Stimulated activated CD4-positive, alpha-beta T cell treated with anti-CD3 and anti-CD28 coated beads, Interleukin-1b, Interleukin-23, amount 100 ng/mL, for 4 hours (primary cell): ENCODE data around the gene SLC9A4.

ENCODE experiments used
- DNase-seq, 2 donors: peaks; one replicate each; pipeline ENCODE4 v3.0.0-alpha.2; 2020; ENCODE audit warnings: low read depth in 2 of 2

SLC9A4 gene, protein sequence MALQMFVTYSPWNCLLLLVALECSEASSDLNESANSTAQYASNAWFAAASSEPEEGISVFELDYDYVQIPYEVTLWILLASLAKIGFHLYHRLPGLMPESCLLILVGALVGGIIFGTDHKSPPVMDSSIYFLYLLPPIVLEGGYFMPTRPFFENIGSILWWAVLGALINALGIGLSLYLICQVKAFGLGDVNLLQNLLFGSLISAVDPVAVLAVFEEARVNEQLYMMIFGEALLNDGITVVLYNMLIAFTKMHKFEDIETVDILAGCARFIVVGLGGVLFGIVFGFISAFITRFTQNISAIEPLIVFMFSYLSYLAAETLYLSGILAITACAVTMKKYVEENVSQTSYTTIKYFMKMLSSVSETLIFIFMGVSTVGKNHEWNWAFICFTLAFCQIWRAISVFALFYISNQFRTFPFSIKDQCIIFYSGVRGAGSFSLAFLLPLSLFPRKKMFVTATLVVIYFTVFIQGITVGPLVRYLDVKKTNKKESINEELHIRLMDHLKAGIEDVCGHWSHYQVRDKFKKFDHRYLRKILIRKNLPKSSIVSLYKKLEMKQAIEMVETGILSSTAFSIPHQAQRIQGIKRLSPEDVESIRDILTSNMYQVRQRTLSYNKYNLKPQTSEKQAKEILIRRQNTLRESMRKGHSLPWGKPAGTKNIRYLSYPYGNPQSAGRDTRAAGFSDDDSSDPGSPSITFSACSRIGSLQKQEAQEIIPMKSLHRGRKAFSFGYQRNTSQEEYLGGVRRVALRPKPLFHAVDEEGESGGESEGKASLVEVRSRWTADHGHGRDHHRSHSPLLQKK

DNA sequence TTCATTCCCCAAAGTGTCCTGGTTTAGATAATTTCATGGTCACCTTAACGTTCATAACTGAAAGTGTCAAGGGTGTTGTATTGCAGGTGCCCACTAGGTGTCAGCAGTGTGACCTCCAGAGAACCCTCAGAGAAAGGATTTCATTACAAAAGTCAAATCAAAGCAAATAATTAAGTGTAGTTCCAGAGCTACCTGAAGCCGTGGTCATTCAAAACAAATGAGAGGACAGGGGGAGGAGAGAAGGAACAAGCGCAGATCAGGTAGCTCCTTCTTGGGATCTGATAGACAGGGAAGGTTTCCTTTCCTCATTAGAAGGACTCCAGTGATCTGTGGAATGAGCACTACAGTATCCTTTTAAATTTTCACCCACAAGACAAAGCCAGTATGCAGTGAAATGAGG is at the start of gene SLC9A4:
SLC9A4 (plus strand) TSS at position 207 of the 400 bp plus-strand sequence. CDS start 534 bp downstream, outside the sequence.
- DNase-seq, result peak; percentile 41 to 44

DNA sequence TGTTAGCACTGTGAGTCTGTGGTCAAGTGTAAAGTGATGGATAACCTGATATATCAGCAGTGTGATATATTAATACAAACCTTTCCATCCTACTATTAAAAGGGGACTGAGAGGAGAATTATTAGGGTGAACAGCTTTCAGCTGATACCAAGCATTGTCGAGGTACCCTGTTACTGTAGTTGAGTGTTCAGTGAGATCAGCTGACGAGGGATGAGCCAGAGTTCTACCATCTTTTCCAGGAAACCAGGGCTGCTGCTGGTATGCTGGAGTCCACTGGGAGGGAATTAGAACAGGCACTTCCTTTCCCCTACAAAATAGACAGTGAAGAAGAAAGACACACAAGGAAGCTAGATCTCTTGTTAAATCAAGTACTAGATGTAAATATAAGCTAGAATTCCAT is 49.7 kb upstream of the SLC9A4 start:
- DNase-seq, result no peak

DNA sequence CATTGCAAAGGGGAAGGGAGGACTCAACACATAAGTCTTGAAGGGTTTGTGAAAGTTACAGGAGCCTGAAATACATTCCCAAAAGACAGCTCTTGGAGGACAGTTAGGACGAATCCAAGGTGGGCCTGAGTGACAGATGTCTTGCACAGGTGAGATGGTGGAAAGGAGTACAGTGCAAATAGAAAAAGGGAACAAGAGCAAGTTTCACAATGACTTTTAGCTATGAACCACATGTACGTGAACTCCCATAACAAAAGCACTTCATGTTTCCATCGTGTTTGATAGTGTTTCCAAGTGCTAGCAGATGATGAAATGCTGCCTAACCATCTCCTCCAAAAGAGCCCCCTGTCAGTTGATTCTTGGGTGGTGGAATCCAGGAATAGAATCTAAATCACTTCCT is 48.3 kb upstream of the SLC9A4 start:
- no peak for DNase-seq

DNA sequence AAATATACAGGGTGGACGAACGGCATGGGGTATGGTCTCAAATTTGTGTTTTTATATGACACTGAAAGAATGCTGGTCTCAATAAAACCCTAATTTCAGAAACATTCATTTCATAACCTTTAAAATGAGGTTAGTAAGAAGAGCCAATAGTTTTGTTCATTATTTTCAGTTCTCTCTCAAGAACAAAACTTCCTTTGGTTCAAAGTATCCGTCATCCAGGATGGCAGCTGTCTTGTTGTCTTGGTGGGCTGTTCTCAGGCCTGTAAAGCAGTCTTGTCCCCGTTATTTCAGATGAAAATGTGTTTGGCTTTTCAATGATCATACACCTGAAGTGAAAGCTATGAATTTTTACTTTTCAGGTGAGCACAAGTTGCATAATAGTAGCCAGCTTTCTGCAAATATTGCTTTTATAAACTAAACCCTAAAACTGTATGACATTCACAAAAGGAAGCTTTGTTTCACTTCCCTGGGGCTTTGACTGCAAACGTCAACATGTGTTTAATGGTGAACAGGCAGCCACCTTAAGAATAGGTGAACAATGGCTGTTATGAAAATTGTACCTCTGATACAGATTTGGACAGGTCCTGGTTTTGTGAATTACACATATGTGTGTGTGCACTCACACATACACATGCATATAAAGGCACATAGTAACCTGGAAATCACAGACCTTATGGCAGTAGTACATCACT is 47.4 kb upstream of the SLC9A4 start:
- no peak for DNase-seq

DNA sequence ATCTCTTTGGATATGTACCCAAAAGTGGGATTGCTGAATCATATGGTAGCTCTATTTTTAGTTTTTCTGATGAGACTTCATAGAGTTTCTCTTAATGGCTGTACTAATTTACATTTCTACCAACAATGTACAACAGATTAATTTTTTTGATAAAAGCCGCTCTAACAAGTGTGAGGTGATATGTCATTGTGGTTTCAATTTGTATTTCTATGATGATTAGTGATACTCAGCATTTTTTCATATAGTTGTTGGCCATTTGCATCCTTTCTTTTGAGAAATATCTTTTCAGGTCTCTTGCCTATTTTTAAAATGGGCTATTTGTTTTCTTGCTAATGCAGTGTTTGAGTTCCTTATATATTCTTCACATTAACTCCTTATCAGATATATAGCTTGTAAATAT is 45.8 kb upstream of the SLC9A4 start:
- no peak for DNase-seq

DNA sequence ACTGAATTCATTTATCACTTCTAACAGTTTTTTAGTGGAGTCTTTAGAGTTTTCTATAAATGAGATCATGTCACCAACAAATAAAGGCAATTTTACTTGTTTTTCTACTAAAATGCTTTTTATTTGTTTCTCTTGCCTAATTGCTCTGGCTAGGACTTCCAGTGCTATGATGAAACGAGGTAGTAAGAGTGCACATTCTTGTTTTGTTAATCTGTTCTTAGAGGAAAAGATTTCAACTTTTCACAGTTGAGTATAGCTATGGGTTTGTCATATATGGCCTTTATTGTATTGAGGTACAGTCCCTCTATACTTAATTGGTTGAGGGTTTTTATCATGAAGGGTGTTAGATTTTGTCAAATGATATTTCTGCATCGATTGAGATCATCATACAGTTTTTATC is 44.5 kb upstream of the SLC9A4 start:
- DNase-seq, result no peak

DNA sequence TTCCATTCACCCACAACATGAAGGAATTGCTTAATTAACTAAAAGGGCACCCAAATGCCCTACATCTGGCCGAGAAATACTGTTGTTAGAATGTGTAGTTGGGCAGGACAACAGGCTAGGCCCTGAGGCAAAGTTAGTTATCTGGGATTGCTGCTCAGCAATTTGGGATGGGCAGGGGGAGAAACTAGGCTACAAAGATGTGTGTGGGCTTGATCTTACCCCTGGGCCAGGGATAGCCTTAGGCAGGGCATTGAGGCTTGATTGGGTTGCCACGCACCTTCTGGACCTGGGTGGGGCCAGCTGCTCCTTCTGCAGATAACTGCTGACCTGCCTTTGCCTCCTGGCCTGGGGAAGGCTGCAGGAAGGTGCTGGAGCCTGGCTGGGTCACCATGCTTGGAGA is 40.6 kb upstream of the SLC9A4 start:
- no peak for DNase-seq

DNA sequence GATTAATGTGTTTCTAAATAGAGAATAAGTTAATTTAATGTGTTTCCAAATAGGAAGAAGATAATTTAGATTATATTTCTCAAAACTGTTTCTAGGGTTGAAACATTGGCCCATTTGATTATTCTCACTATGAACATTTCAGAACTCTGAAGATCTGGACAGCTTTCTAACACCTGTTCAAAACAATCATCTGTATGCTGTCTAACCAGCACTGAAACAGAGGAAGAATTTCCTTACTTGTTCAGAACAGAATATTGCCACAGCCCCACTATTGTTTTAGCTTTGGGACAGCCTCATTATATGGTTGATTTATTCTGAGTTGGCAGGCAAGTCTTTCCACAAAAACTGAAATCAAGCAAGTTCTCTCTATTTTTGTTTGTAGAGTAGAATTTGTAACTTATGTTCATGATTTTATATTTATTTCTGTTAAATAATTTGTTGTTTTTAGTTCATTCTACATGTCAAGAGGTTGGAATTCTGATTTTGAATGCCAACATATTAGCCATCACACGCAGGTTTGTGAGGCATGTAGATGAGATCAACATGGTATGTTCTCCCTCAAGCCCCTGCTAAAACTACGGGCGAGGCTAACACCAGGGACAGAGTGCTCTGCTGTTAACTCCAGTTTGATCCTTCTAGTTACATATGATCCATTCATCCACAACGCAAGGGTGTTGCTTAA is 38.9 kb upstream of the SLC9A4 start:
- DNase-seq, result no peak

DNA sequence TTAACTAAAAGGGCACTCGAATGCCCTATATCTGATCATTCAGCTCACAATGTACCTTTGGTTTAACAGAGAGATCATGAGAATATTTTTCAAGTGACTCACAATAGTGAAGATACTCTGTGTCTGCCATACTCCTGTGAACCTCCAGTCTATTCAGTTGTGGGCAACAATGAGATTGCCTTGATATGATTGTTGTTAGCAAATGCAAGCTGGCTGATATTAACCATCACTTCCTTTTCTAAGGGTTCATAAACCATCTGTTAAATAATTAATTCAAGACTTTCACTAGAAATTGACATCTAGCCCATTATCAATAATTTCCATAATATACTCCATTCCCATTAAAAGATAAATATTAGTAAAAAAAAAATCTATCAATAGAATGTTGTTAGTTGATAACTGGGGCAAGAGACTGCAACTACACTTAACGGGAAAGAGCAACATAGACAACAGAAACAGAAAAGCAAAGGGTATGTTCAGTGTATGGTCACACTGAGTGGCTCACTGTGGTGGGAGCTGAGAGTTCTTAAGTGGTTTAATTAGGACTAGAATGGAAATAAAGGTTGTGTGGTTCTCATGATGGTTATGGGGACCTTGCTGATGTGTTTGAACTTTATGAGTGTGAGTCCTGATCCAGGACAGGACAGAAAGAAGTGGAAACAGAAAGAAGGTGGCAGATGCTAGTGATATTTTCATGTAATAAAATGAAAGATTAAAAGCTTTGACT is 38.2 kb upstream of the SLC9A4 start:
- DNase-seq, result no peak

DNA sequence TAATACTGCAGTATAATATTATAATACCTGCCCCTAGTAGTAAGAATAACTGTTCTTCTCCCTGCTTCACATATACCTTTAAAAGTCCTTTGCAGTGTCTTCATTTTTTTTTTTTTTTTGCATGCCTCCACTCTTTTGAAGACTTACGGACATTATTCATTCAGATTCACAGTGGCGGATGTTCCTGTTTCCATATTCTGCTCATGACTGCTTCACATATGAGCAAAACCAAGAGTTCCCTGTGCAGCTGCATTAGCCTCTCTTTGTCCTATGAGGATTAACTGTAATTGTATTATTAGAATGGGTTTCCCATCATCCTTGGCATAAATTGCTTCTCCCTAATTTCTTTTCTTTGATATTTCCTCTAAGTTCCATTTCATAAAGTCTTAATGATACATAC is 37.3 kb upstream of the SLC9A4 start:
- no peak for DNase-seq

DNA sequence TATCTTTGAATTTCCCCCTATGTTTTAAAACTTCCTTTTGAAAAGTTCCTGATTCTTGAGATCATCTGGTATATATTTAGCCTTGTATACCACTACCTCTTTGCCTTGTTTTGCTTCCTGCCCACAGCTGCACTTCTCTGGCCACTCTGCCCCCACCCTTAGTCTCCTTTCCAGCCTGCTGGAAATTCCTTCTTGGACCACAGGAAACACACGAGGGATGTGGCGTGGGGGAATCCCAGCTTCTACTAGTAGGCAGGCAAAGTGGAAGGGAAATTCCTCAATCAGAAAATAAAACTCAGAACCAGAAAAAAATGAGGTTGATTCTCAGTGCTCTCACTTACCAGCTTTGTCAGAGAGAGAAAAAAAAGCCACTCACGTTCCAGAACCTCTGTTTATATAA is 36.7 kb upstream of the SLC9A4 start:
- DNase-seq, result no peak

DNA sequence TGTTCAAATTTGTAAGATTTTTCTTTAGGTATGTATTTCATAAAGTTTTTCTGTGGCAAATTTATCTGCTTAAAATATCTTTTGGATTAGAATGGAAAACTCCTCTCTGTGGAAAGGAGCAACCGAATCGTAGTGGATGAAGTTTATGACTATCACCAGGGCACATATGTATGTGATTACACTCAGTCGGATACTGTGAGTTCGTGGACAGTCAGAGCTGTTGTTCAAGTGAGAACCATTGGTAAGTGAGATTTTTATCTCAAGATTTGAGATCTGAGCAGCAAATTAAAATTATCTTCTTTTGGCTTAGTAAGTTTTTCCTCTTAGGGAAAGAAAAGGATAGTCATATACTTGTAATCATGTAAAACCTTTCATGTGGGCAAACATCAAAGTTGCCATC is 35.9 kb upstream of the SLC9A4 start:
- no peak for DNase-seq

DNA sequence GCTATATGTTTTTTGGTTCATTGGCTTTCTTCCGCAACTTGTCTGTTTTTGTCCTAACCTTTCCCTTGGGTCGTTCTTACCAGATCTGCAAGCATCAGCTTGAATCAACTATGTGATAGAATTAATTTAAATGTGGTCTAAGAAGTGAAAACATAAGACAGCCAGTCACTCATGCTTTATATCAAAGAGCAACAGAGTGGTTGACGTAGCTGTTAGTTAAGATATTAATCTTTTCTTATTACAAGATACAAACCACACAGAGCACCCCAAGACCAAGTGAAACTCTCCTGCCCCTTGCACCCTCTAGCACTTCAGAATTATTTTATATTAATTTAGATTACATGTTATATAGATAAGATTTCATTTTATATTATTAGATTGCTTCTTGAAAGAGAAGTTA is 34.9 kb upstream of the SLC9A4 start:
- DNase-seq, result no peak

DNA sequence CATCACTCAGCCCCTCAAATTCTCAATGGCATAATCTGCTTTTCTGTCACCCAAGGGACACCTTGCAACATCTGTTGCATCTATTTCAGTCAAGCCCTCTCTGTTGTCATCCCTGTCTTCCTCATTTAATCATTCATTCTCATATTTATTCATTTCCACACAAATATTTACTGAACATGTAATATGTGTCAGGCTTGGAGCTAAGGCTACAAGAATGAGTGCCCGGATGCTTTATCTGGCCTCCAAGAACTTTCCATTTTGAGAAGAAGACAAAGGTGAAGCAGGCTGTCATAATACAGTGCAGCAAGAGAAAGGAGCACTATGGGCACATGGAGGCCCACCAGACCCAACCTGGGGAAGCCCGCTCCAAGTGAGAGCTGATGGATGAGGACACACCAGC is 34.4 kb upstream of the SLC9A4 start:
- no peak for DNase-seq

DNA sequence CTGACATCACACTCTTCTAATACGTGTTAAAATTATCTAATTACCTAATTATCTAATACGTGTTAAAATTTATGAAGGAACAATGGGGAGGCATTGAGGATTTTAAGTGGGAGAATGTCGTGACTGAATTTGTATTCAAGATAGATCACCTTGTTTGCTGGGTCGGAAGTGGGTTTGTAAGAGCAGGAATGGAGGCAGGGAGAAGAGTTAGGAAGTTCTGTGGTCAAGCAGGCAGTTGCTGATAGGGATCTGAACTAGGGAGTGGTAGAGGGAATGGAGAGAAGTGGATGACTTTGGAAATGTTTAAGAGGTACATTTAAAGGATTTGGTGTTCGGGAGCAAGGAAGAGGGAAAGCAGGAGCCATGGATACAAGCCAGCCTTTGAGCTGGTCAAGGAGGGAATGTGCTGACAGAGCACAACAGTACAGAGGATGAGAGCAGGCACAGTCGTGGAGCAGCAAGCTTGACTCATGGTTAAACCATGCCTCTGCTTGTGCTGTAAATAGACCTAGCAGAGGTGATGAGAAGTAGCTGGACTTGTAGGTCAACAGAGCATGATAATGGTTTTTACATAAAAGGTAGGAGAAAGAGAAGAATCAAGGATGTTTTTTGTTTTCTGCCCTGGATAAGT is 33.8 kb upstream of the SLC9A4 start:
- no peak for DNase-seq

DNA sequence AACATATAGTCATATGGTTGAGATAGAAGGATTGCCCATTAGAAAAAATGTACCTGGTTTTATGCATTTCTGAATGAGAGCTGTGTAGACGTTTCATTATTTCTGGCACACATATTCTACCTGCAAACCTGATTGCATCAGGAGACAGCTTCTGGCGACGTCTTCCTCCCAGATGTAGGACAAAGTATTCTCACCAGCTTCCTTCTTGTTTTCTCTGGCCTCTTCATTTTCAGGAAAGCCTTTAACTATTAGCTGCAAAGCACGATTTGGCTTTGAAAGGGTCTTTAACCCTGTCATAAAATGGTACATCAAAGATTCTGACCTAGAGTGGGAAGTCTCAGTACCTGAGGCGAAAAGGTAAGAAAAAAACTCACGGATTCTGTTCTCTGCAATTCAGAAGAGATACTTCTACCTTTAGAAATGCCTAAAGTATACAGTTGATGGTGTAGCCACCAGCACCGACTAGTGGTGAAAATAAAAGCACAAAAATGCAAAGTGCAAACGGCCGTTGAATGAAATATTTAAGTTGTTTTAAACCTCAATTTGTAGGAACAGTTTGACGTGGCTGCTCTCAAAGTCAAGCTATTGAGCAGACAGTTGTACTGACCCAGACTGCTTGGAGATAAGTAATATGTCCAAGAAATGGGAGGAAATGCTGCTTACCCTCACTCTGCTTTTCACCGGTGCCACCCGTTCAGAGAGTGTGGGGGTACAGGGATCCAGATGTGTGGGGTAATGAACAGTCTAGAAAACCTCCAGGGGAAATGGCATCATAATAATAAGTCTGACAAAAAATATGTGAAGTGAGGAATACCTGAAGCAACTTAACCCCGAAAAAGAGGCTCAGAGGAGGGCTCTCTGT is 29.8 kb upstream of the SLC9A4 start:
- peak in 1 of 2 donors; percentile 43 for DNase-seq

DNA sequence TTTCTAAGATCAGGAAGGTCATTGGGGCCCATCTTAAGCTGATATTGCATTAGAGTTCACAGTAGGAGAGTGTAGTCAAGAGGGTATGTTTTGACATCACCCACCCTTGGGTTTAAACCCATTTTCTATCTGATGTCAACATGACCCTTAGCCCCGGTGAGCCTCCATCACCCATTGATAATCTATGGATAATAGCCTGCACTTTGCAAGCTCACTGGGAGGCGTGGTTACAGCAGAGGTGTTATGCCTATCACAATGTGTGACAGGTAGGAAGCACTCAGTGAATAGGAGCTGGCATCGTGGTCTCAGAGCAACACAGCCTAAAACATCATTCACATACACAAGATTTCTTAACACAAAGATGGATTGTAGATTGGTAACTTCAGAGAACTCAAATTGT is 28.8 kb upstream of the SLC9A4 start:
- DNase-seq, result no peak

DNA sequence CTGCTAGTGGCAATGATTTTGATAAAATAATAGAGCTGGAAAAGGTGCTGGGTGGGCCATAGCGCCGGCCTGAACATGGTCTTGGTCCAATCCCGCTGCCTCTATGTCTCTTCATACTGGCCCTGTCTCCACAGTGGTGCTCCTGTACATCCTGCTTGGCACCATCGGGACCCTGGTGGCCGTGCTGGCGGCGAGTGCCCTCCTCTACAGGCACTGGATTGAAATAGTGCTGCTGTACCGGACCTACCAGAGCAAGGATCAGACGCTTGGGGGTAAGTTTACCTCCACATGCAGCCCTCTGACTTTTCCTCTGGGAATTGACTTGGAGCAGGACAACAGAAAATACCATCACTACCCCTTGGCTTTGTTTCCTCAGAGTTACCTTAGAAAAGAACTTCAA is 26.1 kb upstream of the SLC9A4 start:
- no peak for DNase-seq

DNA sequence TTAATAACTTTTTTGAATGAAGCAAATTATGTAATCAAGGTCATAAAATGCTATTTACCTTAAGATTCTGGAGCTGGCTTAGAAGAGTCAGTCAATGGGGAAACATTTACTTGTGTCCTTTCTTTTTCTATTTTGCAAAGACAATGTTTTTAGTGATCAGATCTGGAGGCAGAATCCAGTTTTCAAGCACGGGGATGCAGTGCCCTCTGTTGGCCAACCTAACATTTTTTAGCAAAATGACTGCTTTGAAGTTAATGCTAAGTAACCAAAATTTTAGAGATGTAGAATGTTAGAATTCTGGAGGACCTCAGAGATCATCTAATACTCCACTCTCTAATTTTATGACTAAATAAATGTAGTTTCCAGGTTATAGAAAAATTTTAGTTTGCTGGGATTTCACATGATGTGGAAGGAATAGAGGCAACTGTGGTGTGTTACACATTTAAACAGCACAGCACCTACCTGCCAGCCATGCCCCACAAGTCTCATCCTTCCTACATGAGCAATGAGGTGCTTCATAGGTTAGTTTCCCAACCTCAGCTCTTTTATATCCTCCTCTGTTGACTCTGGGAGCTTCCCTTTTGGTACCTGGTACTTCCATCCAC is 23.6 kb upstream of the SLC9A4 start:
- peak; percentile 54 to 67 for DNase-seq
